BJ (cell line): ENCODE results near the gene TOX3. TPM values are rescaled to one million over a fixed set of nuclear protein-coding genes. Genes with fewer than 3 reads are reported as not detected.

Source experiments
- CTCF ChIA-PET: fragments of 350-600 bp; formaldehyde crosslinking; extraction: SDS; loops from one replicate; lab custom pipeline; 2021; ENCODE audit warnings: antibody characterized with exemption, inconsistent platforms; lab: Yijun Ruan, JAX
- POLR2A ChIA-PET: fragments of 300-600 bp; sonication (Branson Sonifier 250); formaldehyde crosslinking; extraction: SDS; loops from one replicate; lab custom pipeline; 2021; ENCODE audit warnings: antibody characterized with exemption; lab: Charles Lee
- DNase-seq: peaks from one replicate; pipeline ENCODE4 v3.0.0-alpha.2; 2011; ENCODE audit warnings: low read depth
- H3K27me3 ChIP-seq: 2 replicates; pipeline ENCODE4 v1.6.0; 2011; ENCODE audit warnings: low read length; ENCODE audit not compliant: control insufficient read depth, insufficient read depth
- H3K36me3 ChIP-seq: 2 replicates; pipeline ENCODE4 v1.5.1; 2011; ENCODE audit warnings: low read length; ENCODE audit not compliant: control insufficient read depth, insufficient read depth
- H3K4me3 ChIP-seq: 2 replicates; pipeline ENCODE4 v1.5.1; 2011; ENCODE audit warnings: low read depth, mild to moderate bottlenecking, control low read depth, low read length
- polyA plus RNA-seq: library from polyadenylated mRNA; depleted of rRNA; stranded (reverse); fragments of >200 nt; gene quantifications from 2 replicates; pipeline ENCODE4 v1.2.3, GENCODE V29; 2011
- TF ChIP-seq, protein P1 (sequence below): IDR thresholded peaks from 2 replicates; pipeline ENCODE4 v1.5.1; 2011; ENCODE audit warnings: low read depth, mild to moderate bottlenecking, control low read depth, inconsistent platforms, low read length, moderate library complexity; ENCODE audit not compliant: insufficient read depth

Gene TOX3
- polyA plus RNA-seq, 1 experiment: not detected

DNA sequence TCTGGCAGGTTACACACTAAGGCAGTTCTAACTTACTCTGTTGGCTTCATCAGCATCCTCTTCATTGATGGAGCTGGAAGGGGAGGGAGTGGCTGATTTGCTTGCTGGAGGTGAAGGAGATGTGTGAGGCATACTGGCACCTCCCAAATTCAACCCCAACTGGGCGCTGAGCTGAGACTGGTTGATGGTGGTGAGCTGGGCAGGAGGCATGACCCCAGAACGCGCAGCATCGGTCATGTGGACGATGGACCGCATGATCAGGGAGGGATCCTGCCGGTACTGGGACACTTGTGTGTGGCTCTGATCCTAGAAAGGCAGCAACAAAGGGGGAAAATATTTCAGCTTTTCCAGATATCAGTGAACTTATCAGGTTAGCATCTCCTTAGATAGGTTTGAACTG is 96.7 kb downstream of the TOX3 start:
- TF ChIP-seq, protein P1, sequence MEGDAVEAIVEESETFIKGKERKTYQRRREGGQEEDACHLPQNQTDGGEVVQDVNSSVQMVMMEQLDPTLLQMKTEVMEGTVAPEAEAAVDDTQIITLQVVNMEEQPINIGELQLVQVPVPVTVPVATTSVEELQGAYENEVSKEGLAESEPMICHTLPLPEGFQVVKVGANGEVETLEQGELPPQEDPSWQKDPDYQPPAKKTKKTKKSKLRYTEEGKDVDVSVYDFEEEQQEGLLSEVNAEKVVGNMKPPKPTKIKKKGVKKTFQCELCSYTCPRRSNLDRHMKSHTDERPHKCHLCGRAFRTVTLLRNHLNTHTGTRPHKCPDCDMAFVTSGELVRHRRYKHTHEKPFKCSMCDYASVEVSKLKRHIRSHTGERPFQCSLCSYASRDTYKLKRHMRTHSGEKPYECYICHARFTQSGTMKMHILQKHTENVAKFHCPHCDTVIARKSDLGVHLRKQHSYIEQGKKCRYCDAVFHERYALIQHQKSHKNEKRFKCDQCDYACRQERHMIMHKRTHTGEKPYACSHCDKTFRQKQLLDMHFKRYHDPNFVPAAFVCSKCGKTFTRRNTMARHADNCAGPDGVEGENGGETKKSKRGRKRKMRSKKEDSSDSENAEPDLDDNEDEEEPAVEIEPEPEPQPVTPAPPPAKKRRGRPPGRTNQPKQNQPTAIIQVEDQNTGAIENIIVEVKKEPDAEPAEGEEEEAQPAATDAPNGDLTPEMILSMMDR: no peak
- Histone ChIP-seq H3K4me3 (no peak overlapping the region), H3K27me3 (no peaks in the 10 kb centered on the region), H3K36me3 (no peaks in the 10 kb centered on the region)
- POLR2A ChIA-PET: no interaction called here
- CTCF ChIA-PET: interaction anchor here (1.1 kb wide), 1 partner anchor 8 kb away, joined by 3 read pairs; no protein-coding TSS in a partner anchor
- DNase-seq: no peak

DNA sequence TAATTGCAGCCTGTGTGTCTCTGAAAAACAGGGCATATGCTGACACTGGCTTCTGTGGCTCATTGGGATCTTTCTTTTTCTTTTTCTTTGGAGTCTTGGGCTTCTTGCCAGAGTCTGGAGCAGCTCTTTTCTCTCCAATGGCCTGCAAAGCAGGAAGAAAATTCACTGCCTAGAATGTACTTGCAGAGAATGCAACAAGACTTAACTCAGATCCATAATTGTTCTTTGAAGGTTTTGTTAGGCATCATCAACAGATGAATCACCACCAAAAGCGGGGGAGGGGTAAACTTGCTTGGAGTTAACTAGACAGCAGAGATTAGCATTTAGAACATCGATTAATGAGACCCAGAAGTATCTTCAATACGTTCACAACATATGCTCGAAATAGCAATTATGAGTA is 100.9 kb downstream of the TOX3 start:
- DNase-seq: no peak
- ChIA-PET POLR2A (no interaction called here), CTCF (interaction anchor here (0.5 kb wide), 1 partner anchor 17 kb away, joined by 4 read pairs; no protein-coding TSS in a partner anchor)
- Histone ChIP-seq H3K27me3 (no peaks in the 10 kb centered on the region), H3K36me3 (no peaks in the 10 kb centered on the region), H3K4me3 (no peak overlapping the region)
- TF ChIP-seq, protein P1: no peak

DNA sequence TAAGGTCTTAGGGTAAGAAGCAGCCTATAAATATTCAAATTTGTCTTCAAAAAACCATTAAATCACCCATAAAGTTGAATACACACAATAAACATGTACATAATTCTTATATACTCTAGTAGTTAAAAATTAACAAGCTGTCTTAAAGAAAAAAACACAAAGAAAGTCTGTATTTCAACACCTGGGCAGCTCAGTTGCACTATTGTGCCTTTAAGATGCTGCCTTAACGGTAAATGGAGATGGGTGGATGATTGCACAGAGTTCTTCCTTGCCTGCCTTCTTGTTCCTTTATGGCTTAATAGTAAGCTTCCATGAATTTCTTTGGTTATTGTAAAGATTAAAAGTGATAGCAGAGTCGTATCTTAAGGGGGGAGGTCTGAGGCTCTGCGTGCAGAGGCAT is 105.1 kb downstream of the TOX3 start:
- POLR2A ChIA-PET: no interaction called here
- no peaks in the 10 kb centered on the region for H3K27me3 ChIP-seq
- DNase-seq: no peak
- CTCF ChIA-PET: interaction anchor here (1.0 kb wide), 1 partner anchor 8 kb away, joined by 3 read pairs; no protein-coding TSS in a partner anchor
- TF ChIP-seq, protein P1: no peak
- H3K4me3 ChIP-seq: no peak overlapping the region
- no peaks in the 10 kb centered on the region for H3K36me3 ChIP-seq

DNA sequence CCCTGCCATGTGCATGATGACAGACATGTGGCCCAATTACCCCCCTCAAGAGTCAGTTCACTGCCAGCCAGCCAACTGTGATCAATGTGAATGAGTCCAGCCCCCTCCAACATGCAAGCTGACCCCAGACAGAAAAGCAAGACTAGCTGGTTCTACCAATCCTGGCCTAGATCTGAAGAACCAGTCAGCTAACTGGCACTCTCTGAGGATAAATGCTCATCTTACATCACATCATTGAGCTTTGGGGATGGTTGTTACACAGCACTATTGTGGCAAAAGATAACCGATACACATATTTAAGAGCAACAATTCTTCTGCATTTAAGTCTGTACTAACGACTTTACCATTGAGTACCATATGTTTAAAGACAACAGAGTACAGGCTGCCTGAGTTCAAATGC is 106.7 kb downstream of the TOX3 start:
- Histone ChIP-seq H3K4me3 (no peak overlapping the region), H3K27me3 (no peaks in the 10 kb centered on the region), H3K36me3 (no peaks in the 10 kb centered on the region)
- TF ChIP-seq, protein P1: no peak
- ChIA-PET CTCF (no interaction called here), POLR2A (no interaction called here)
- no peak for DNase-seq

DNA sequence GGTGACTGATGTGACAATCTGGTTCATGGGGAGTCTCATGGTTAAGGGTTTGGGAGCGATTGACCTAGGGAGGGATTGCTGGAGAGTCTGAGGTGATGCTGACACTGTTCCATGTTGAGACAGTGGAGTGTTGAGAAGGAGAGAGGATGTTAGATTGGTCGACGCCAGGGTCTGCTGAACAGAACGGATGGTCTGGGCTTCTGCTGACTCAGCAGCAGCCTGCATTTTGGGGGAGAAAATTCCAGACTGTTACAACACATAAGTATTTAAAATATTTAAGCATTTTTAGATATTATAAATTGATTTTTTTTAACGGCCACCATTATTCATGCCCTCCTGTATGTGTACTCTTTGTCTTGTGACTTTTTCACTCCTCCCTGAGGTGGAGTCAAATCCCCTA is 107.2 kb downstream of the TOX3 start:
- ChIA-PET CTCF (no interaction called here), POLR2A (no interaction called here)
- no peaks in the 10 kb centered on the region for H3K27me3 ChIP-seq
- TF ChIP-seq, protein P1: no peak
- DNase-seq: no peak
- no peak overlapping the region for H3K4me3 ChIP-seq
- H3K36me3 ChIP-seq: no peaks in the 10 kb centered on the region
